DMS 273 treated with DMSO at 0.1 percent for 48 hours (cell line): ENCODE measurements around the gene COL4A3.
"Not testable (repeated sequence)": the region's sequence is repeated elsewhere in the genome, so short reads cannot be mapped to it uniquely, and the experiment has no call there.

Experiments used
- DNase-seq: peaks from one replicate; lab custom pipeline; 2025; lab: John Stamatoyannopoulos, UW

Gene COL4A3

DNA sequence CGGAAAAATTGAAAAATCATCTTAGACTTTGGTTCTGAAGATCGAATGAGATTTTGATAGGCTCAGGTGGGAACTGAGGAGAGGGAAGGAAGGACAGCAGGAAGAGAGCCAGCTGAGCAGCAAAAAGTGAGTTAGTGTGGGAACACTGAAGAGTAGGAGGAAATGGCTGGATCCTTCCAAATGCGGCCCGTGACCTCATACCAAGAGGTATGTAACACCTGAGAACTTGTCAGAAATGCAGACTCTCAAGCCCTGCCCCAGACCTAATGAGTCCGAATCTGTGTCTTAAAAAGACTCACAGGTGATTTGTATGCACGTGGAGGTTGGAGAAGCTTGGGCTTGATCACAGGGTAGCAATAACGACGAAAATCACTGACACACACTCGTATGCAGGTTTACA is 42.0 kb downstream of the COL4A3 start:
- DNase-seq = no peak

DNA sequence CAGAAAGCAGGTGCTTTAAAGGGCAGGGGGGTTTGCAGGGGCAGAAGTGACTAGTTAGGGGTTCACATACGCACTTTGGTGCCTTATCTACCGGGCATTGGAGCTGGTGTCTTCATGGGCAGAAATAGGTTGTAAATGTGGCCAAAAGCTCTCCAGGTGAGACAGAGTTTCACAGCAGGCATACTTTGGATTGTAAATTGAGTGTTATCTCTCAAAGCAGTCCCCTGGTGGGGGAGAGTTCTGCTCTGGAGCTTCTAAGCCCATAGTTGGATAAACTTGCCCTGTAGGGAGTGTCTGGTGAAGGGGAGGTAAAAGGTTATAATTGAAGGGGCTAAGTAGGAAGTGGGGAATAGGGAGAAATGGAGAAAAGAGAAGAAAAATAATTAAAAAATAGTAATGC is 43.1 kb downstream of the COL4A3 start:
- no peak for DNase-seq

DNA sequence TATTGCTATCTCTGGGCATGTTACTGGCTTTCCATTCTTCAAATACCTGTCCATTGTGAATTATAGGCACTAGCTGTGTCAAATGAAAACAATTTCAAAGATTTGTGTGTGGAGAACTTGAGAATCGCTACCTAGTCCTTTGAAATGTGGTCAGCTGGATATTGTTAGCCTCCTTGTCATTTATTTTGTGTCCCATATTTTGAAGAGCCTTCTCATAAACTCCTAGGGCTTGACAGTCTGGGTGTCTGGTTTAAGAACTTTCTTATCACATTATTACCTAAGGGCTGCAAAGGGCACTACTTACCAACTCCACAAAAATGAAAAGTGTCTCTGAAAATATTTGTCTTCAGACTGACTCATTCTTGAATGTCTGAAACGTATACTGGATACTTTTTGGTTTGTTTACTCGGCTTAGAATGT is 50.2 kb downstream of the COL4A3 start:
- DNase-seq = no peak

DNA sequence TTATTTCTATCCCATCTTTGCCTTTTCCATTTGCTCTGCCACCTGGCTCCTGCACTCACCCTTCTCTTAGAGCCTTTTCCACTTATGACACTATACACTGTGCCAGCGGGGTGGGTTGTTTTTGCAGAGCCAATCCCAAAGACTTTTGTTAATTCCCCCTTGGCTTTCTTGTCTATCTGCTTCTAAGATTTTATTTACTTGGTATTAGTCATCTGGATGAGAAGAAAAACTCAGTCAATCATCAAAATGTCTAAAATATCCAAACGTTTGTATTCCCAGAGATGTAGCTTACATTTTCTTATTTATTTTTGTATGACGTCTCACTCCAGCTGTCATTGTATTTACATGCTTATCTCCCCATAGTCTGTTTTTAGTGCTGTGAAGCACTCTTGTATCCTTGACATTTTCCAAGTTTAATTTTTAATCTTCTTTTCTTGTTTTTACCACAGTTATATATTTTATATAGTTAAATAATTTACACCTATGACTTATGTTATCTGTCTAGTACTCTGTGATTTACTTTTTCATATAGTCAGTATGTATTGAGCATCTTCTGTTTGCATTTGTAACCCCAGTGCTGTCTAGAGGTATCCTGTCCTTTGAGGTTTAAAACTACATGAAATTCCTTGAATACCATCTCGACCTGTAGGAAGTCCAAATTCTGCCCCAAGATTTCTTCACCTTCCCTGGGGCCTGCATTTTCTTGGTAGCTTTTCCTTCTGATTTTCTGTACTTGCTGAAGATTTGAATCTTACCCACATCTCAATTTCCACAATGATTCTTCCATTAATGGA is 55.1 kb downstream of the COL4A3 start:
- DNase-seq = no peak

DNA sequence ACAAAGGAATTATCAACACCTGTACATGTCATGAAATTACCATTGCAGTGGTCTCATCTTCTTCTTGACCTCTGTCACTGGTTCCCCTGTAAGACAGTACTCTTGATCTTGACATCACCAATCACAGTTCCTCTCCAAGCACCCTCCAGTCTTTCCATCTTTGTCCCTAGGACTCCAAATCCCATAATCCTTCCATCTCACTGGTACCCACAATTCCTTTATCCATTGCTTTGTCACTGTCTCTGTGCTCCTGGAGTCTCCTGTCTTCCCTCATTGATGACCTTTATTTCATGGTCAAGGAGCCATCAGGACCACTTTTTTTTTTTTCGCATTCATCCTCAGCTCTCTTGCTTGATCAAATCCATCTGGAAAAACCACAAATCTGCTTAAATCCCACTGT is 56.7 kb downstream of the COL4A3 start:
- no peak for DNase-seq

DNA sequence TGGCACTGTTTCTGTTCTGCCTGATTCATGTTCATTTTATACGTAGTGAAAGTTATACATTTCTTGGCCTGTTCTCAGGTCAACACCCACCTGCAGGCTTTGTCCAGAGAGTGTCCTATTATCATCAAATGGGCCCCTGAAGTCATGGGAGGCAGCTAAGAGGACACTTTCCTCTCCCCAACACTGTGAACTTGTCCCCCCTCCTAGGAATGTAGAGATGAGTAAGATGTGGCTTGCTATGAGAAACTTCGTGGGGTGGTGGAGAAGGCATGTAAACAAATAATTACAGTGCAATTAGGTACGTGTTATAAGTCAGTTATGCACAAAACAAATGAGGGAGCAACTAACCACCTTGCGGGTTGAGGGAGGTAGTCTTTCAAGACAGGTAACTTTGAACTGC is 57.9 kb downstream of the COL4A3 start:
- no peak for DNase-seq

DNA sequence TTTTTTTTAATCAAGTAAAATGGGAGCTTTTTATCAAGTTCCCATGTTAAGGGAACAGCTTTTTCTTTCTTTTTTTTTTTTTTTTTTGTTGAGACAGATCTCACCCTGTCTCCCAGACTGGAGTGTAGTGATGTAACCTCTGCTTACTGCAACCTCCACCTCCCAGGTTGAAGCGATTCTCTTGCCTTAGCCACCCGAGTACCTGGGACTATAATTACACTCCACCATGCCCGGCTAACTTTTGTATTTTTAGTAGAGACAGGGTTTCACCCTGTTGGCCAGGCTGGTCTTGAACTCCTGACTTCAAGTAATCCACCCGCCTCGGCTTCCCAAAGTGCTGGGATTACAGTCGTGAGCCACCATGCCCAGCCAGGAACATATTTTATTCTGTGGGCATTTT is 61.2 kb downstream of the COL4A3 start:
- DNase-seq = not testable (repeated sequence)

DNA sequence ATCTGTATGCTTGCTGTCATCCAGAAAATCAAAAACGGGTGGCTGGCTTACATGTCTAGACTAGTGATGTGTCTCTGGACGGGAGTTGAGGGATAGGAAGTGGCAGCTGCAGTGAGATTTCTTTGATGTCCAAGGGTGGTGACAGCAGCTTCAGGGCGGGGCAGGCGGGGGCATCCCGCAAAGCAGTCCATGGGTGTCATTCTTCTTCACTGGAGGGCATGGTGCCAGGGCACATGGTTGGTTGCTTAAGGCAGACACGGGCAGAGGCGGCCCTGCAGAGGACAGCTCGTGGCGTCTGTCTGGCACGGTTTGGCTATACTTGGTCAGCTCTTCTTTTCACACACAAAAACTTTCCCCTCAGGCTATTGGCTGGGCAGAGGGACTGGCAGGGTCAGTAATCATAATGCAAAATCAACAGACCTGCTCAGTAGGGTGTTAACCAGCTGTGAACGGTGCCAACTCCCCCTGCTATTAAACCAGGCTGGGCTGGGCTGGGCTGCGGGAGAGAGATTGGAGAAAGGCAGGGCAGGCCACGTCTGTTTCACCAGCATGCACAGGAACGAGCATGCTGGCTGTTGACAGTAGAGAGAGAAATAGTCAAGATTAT is 63.7 kb downstream of the COL4A3 start:
- DNase-seq = peak; percentile 89

DNA sequence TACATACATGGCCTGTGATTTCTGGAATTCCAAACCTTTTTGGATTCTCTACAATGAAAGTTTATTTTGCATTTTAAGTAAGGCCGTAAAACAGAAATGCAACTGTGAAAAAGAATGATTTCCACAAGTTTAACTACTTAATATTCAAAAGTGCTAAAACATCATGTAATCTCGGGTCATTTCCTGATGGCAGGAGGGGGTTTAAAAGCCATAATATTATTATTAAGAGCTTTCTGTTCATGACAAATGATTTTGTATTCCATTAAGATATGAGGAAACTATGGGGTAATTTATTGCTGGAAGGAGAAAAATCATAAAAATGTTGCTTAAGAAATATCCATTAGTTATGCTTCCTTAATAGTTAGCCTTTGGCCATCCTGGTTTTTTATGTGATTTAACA is 65.7 kb downstream of the COL4A3 start:
- DNase-seq = no peak

DNA sequence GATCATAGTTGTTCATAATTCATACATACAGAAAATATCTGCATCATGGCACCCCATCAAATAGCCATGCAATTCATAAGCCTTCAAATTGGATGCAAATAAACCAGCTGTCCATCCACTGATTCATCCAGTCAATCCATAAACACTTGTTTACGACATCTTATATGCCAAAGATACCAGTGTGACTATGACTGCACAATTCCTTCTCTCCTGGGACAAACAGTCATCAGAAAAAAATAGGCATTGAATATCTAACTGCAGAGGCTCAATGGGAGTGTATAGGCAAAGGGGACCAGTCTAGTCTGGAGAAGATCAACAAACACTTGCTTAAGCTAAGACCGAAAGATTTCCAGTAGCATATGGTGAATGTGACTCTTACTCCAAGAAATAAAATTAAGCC is 70.0 kb downstream of the COL4A3 start:
- no peak for DNase-seq

DNA sequence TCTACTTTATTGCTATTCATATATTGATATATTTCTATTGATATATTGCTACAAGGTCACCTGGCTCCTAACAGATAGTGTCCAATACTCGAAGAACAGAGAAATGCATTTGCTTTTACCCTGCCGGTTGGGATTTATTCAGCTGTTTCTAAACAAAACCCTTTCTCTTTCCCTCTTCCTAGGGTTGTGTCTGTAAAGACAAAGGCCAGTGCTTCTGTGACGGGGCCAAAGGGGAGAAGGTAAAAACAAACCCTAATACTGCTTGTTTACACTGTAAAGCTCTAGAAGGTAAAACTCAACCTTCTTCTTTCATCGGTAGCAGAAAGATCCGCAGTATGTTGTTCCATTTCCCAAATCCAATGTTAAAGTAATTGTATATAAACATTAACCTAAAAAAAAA is 73.4 kb downstream of the COL4A3 start:
- no peak for DNase-seq

DNA sequence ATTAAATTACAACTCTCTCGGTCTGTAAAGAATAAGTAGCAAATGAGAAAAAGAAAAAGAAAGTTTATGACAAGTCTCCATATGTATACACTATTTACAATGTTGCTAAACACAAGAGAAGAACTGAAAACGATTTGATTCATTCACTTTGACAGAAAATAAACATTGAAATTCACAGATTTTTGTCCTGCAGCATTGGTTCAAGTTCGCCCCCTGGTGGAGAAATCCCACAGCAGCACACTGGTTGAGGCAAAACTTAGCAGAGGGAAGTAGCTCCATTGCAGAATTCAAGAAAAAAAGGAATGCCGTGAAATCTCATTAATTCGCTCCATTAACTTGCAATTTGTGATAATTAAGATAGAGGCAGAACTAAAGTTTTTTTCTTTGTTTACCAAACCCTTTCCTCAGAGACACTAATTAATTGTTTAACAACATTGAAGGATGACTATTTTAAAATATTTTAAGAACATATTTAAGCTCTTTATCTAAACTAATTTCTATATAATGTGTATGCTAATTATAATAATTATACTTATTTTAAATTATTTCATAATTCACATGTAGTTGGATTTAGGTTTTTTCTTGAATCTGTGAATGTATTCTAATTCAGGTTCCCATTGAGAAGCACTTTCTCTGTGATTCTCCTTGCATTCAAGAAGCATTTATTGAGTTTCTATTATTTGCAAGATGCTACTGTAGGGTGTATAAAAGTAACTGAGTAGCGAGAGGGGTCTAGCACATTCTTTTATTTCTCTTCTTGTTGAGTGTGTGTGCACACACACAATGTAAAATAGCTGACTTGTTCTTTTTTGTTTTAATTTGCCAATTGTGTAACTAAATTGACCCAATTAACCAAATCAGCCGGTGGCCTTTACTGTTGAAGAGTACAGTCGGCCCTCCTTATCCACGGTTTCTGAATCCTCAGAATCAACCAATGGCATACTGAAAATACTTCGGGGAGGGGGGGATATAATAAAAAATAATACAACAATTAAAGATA is 74.1 kb downstream of the COL4A3 start:
- no peak for DNase-seq

DNA sequence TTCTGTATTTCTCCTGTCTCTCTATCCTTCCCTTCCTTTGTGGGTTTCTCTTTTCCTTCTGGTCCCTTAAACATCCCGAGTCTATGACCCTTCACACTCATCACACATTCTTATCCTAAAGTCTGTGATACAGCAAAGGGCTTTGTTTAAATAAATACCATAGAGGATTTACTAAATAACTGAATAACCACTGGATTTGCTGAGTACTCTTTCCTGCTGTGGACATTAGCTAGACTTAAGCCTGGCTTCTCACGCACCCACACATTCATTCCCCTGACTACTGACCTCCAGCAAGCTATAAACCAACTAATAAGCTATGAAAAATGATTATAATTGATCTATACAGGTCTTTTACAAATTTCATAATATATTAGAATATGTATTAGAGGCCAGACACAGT is 76.6 kb downstream of the COL4A3 start:
- DNase-seq = no peak

DNA sequence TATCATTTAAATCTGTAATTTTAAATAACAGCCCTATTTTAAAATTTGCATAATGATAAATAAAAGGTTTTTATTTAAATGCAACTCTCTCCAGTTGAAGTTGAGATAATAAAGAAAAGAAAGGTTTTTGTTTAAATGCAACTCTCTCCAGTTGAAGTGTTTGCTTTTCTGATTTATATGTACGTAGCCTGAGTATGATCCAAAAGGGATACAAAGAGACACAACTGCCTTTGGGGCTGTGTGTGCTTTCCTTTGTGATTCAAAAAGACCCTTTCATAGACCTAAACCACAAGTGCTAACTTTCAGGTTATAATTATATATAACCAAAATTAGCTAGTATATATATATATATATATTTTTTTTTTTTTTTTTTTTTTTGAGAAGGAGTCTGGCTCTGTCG is 84.5 kb downstream of the COL4A3 start:
- no peak for DNase-seq

DNA sequence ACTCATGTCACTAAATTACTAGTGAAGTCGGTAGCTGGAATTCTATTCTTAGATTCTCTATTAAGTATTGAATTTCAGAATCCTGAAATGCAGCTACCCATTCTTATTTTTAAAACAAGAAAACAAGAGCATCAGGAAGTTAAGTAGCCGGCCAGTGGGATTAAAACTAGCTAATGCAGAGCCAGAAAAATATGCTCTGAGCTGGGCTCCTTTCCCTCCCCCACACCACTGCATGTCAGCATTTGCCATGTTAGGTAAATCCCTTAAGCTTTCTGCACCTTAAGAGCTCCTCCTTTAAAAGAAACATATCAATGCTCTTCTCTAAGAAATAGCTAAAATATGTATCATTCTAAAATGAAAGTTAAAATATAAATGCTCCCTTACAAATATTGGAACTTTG is 88.4 kb downstream of the COL4A3 start:
- DNase-seq = no peak

DNA sequence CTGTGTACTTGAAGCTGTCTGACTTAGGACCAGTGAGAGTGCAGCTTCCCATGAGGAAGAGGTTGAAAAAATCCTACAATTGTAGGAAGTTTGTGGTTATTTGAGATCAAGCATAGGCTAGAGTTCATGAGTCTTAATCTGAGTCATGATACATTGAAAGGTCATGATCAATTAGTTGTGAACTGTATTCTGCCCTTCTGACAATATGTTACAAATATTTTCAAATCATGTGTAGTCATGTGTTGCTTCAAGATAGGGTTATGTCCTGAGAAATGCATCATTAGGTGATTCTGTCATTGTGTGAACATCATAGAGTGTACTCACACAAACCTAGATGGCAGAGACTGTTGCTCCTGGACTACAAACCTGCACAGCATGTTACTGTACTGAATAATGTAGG is 92.2 kb downstream of the COL4A3 start:
- DNase-seq = no peak

DNA sequence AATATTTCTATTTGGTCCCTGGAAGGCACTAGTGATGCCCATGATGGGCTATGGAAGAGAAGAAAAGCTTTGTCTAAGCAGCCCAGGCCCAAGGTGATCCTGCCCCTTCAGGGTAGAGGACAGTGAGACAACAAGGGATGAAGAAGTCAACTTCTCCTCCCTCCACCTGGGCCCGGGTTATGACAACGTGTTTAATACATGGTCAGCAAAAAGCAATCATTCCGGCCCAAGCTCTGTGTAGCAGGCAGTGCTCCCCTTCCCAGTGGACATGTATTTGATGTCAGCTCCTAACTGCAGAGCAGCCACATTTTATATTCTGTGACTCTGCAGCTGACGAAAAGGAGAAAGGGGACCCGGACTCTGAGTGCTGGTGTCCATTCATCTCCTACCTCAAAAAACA is 93.4 kb downstream of the COL4A3 start:
- DNase-seq = no peak

DNA sequence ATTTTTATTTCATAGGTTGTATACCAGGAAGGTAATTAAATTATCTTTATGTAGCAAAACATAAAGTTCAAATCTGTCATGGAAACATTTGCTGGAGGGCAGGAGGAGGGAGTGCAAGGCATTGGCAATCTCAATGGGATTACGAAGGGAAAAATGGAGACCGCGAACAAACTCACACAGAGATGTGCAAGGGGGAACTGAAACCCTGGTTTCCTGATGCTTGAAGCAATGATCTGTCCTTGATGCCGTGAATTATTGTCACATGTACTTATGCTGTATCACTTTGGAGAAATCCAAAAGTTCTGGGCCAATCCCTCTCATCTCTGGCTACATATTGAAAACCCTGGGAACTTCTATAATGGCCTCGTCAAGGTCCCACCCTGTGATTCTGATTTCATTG is 95.6 kb downstream of the COL4A3 start:
- no peak for DNase-seq

DNA sequence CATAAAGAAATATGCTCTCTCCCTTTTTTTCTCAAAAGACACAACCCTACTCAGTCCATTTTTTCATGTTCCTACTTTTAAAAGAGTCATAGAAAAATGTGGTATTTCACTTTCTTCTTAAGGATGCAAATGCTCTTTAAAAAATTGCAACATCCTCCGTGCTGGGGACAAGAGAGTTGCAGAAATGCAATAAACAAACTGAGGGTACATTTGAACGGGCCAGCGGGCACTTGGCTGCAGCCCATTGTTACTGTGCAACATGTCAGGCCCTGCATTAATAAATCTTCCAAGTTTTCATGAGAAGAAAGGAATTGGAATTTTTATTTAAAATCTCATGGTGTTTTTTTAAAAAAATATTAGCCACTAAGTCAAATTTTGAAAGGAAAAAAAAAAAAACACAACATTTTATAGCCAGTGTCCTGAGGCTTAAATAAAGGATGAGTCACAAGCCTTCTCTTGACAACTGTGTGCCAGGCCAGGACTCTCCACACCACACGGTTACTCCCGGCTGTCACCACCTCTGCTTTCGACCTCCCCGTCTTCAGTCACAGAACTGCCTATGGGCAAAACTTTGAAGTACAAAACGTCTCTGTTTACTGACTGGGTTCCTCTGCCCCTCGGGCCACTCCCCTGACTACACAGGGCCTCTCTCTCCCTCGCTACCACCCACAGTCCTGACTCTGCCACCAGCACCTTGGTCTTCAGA is 103.1 kb downstream of the COL4A3 start:
- no peak for DNase-seq

DNA sequence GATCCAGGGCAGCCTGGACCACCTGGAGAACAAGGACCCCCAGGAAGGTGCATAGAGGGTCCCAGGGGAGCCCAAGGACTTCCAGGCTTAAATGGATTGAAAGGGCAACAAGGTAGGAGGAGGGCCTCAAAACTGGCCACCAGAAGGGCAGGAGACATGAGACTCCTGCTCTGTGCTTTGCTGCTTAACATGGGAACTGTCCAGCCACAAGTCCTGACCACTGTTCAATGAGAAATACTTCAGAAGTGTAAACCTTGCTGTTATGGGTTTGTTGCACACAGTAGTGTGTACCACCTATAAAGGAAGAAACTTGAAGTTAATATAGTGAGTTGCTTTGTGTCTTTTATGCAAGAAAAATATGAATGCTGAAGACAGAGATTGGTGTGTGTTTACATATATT is 116.5 kb downstream of the COL4A3 start:
- no peak for DNase-seq

DNA sequence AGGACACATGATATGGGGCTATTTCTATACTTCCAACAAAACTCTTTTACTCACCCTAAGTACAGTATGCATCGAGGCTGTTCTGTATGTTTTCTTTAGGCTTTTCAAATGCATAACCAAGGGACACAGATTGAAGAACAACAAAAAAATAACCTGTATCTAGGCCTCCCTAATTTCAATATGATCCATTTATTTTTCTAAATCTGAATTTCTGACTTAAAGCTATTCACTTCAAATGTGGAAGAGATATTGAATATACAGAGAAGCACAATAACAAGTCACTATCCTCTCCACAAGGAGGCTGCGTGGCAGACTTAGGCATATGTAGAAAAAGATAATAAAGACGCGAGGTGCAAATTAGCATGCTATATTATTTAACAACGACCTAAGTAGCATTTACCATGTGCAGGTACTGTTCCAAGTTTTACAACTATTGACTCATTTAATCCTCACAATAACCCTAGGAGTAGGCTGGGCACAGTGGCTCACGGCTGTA is 121.4 kb downstream of the COL4A3 start:
- DNase-seq = no peak

DNA sequence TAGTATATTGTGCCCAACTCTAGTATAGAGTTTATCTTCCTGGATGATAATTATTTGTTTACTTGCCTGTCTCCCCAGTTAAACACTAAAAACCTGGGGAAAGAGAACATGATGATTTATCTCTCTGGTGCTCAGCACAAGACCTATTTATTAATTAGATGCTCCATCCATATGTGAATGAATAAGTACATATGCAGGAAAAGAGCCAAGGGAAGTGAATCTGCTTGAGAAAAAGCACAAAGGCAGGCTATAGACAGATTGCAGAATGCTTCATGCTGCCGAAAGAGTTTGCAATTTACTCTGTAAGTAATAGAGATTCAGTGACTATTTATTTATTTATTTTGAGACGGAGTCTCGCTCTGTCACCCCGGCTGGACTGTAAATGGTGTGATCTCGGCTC is 123.3 kb downstream of the COL4A3 start:
- no peak for DNase-seq
